GM21447 (cell line): Measurements from ENCODE around the gene USP22.

ENCODE experiments used
- ATAC-seq: cut with Tn5 transposase; IDR thresholded peaks from one replicate; pipeline ENCODE4 v1.9.1; 2021; ENCODE audit not compliant: unreplicated experiment

The USP22 gene

DNA sequence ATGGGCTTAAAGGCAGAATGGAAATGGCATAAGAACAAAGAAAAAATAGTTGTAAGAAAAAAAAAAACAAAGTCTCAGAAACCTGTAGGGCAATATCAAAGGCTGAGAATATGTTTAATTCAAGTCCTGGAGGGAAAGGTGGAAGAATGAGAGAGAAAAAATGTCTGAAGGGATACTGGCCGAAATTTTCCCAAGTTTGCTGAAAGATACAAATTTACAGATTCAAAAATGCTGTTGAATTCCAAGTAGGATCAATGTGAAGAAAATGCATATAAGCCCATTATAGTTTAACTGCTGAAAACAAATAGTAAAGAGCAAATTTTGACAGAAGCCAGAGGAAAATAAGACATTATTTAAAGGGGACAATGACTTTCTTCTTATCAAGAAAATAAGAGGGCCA lies 6.6 kb upstream of the USP22 start:
- no peak for ATAC-seq

- ATAC-seq: no peak
Observed at GRCh38 chr17:21046216-21046615, 3.4 kb upstream of the USP22 start.

GRCh38 chr17:21044971-21045370 lies 2.2 kb upstream of the USP22 start:
- ATAC-seq: no peak

DNA sequence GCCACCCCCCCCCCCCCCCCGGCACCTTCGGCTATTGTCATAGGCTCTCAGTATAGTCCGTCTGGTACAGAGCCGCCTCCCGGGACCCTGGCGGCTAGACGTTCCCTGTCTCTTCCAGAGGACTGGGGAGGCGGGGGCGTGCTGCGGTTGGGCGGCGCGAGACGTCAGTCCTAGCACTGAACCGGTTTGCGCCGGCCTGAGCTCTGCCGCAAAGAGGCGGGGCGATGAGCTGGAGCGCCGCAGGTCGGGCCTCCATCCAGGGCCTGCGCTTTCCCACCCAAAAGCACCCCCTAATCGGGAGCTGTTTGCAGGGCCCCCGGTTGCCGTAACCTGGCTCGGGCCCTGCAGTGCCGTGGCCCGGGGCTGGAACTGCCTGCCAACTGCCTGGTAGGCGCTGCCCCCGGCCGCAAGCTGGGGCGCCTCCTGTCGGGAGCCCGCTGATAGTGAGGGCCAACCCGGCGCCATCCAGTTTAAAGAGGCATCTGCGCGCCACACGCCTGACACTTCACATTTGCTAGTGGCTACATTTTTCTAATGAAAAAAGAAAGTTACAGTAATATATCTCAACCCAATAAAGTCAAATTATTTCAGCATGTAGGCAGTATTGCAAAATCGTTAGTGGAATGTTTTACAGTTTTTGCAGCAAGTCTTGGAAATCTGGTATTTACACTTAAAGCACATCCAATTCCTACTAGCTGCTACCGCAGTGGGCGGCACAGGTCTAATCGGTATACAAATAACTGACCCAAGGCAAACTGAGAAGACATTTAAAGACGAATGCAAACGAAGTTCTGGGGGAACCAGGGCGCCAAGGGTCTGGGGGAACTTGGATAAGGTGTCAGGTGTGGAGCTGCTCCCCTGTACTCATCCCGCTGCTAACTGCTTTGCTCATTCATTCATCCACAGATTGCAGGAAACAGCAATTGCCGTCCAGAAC lies 753 bp upstream of the USP22 start:
- ATAC-seq: peak; percentile 80

- ATAC-seq: no peak
Observed at GRCh38 chr17:21041741-21042457, 912 bp downstream of the USP22 start.

- ATAC-seq: no peak
Observed at GRCh38 chr17:21039839-21040575, 2.8 kb downstream of the USP22 start.

DNA sequence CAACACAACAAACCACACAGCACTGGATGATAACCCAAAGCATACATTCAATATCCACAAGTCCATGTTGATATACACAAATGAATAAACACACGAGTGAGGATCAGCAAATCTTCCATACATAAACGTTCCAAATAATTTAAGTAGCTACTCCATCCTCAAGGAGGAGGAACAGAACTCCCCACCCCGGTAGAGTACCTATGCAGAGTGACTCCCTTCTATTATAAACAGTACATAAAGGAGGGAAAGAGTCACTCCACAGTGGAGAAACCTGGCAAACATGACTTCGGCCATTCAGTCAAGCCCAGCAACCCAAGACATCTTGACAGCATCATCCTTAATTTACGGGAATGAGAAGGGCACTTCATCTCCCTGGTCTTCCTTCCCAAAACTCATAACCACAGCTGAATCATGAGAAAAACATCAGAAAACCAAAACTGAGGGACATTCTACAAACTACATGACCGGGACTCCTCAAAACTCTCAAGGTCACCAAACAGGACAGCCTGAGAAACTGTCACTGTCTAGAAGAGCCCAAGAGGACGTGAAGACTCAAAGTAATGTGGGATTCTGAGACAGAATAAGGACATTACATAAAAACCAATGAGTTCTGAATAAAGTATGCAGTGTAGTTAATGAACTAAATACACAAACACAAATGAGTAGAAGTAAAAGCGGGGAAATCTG lies 5.6 kb downstream of the USP22 start:
- no peak for ATAC-seq

DNA sequence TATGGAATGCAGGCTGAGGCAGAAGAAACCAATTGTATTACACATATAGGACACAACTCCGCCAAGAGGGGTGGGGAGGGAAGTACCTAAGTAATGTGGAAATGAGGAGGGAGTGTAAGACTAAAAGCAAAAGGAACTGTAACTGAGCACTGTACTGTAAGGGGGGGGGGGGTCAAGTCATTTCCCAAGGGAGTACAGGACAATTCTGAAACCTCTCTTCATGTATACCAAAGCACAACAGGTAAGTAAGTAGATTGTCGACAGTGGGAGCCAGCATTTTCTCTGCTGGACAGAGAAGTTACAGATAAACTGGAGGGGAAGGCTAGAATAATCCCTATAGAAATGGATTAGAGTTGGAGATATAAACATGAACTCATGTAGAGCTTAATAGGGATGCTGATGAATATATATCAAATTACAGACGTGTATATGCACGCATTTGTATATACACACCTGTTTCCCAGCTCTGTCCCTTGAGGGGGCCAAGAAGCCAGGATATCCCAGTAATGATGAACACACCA lies 6.4 kb downstream of the USP22 start:
- no peak for ATAC-seq

DNA sequence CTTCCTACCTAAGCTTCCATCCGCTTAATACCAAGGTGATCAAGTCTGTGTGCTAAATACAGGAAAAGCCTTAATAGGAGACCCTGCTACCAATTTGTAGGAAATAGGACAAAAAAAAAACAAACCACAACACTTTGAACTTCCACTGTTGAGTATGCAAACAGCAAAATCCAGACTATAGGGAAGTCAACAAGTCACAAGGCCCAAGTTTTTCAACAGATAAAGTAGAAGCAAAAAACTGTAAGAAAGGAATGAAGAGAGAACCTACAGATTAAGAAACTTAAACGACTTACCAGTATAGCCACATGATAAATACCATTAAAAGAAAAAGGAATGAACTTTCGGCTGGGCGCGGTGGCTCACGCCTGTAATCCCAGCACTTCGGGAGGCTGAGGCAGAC lies 7.4 kb downstream of the USP22 start:
- ATAC-seq: no peak

DNA sequence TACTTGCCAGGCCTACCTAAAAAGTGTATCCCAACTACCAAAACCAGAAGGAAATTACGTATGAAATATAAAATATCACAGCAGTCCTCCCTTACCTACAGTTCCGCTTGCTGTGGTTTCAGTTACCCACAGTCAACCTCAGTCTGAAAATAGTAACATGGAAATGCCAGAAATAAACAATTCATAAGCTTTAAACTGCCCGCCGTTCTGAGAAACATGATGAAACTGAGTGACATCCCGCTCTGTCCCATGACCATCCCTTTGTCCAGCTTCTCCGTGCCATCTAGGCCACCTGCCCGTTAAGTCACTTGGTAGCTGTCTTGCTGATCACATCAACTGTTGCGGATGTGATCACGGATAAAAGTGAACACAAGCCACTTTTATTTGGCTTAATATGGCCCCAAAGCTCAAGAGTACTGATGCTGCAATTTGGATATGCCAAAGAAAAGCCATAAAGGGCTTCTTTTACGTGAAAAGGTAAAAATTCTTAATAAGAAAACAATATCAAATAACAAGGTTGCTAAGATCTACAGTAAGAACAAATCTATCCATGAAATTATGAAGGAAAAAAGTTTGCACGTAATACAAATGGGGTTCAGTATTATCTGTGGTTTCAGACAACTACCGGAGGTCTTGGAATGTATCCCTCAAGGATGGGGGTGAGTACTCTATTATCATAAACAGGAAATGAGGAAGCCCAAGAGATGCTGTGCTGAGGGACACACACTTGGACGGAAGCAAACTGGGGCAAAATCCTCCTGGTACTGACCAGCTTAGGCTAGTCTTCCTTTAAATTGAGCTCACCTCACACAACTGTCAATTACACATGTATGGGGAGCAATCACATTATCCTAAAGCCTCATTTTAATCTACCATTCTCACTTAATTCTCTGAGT lies 8.2 kb downstream of the USP22 start:
- peak; percentile 72 for ATAC-seq

GRCh38 chr17:21033350-21033749 lies 9.5 kb downstream of the USP22 start:
- no peak for ATAC-seq

DNA sequence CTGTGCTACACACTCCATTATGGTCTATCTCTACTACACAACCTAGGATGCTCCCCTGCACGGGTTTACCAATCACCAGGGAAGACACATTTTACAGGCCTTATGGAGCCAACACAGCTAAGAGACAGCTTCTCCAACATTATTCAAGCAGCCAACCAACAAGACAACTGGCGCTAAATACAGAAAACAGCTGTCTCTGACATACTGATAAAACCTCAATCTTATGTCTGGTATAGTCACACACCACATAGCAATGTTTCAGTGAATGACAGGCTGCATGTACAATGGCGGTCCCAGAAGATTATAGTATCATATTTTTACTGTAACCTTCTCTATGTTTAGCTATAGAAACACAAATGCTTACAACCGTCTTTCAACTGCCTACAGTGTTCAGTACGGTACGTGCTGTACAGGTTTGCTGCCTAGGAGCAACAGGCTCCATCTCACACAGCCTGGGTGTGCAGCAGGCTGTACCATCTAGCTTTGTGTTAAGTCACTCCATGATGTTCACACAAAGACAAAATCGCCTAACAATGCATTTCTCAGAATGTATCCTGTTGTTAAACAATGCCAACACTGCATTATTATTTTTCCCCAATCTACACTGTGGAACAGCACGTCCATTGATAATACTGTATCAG lies 10.9 kb downstream of the USP22 start:
- ATAC-seq: no peak

DNA sequence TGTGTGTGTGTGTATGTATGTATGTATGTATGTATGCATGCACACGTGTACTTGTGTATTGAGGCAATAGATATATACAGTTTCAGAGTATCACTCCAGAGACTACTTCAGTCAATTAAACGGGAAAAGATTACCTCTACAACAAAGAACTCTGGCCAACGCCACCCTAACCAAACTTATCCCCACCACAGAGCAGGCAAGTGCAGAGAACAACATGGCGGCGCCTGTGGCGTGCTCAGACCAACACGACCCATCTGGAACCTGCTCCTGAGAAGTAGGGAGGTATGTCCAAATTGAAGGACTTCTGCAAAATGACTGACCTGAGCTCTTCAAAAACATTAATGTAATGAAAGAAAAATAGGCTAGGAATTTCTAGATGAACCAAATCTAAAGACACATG lies 12.4 kb downstream of the USP22 start:
- no peak for ATAC-seq

DNA sequence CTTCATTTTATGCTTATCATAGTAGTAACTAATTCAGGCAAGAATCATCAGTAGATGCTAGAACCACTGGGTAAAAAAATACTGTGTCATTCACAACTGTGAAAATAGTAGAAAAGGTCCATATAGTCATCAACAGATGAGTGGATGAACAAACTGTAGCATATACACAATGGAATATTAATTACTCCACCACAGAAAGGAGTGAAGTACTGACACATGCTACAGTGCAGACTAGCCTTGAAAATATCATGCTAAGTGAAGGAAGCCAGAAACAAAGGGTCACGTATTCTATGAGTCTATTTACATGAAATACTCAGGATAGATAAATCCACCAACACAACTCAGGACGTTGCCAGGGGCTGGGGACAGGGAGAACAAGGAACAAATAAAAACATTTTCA lies 13.3 kb downstream of the USP22 start:
- ATAC-seq: no peak

- no peak for ATAC-seq
Observed at GRCh38 chr17:21029036-21029435, 13.8 kb downstream of the USP22 start.

DNA sequence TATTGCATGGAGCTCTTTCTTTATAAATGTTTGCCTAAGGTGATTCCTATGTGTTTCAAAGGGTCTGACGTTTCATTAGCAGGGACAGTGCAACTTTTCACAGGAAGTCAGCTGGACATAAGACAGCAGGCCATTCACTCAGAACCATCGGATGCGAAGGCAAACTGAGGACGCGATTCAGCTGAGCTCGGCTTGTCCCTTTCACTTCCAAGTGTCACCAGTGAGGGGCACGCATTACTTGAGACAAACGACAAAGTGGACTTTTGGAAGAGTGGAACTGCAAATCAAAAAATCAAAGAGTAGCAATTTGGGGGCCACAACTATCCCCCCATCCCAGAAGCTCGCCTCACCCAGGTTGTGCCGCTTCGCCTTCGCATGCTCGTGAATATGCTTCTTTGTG lies 14.6 kb downstream of the USP22 start:
- ATAC-seq: no peak

- no peak for ATAC-seq
Observed at GRCh38 chr17:21027031-21027430, 15.8 kb downstream of the USP22 start.

GRCh38 chr17:21025451-21025850 lies 17.4 kb downstream of the USP22 start:
- ATAC-seq: no peak

DNA sequence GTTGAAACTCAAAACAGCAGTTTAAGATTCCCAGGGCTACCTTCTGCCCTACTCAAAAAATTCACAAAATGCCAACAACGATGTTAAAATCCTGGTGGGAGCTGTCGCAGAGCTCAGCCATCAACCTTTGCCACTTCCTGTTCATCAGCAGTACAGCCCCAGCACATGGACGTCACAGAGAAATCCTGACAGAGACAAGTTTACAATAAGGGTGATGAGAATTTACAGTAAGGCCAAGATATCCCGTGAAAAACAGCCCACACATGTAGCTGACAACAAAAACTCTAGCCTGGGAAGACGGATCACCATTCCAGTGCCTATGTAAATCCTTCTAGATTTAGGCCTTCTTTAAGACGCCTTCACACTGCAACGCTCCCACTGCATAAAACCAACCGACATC lies 18.8 kb downstream of the USP22 start:
- no peak for ATAC-seq
